WTC11 (cell line): Measurements from ENCODE around the gene CDC20B. TPM values are rescaled to one million over a fixed set of nuclear protein-coding genes. Genes with fewer than 3 reads are reported as not detected.

ENCODE experiments used
- ATAC-seq: fragments of 200-7000 bp; cut with Tn5 transposase; 2 replicates; pipeline ENCODE4 v1.10.0; 2021; ENCODE audit warnings: mild to moderate bottlenecking, moderate library complexity
- CTCF ChIA-PET: fragments of 300-600 bp; sonication (Branson Sonifier 250); formaldehyde crosslinking; loops from one replicate; lab custom pipeline; 2021; ENCODE audit warnings: antibody characterized with exemption; lab: Charles Lee
- POLR2A ChIA-PET: fragments of 350-600 bp; sonication (Branson Sonifier 250); formaldehyde crosslinking; loops from one replicate; lab custom pipeline; 2021; ENCODE audit warnings: antibody characterized with exemption; lab: Charles Lee
- DNase-seq: peaks from one replicate; pipeline ENCODE4 v3.0.0; 2021; ENCODE audit warnings: low spot score
- H3K27ac Mint-ChIP-seq: 2 replicates; pipeline ENCODE4 v1.8.0; 2021; ENCODE audit warnings: mixed read lengths
- H3K27me3 Mint-ChIP-seq: 2 replicates; pipeline ENCODE4 v1.8.0; 2021; ENCODE audit warnings: low read depth, mild to moderate bottlenecking, moderate library complexity, mixed read lengths
- H3K36me3 Mint-ChIP-seq: 2 replicates; pipeline ENCODE4 v1.8.0; 2021; ENCODE audit warnings: mixed read lengths
- H3K4me1 Mint-ChIP-seq: 2 replicates; pipeline ENCODE4 v1.8.0; 2022; ENCODE audit warnings: mixed read lengths
- H3K4me3 Mint-ChIP-seq: 2 replicates; pipeline ENCODE4 v1.8.0; 2021; ENCODE audit warnings: mild to moderate bottlenecking, moderate library complexity, mixed read lengths
- H3K9me3 Mint-ChIP-seq: 2 replicates; pipeline ENCODE4 v1.8.0; 2021; ENCODE audit warnings: mixed read lengths
- CREB1 ChIP-seq: sonication (generic); formaldehyde crosslinking; IDR thresholded peaks from 2 replicates; pipeline ENCODE4 v1.8.0; 2023; ENCODE audit warnings: mild to moderate bottlenecking, missing genetic modification reagents
- ETV6 ChIP-seq: sonication (generic); formaldehyde crosslinking; IDR thresholded peaks from 2 replicates; pipeline ENCODE4 v1.8.1; 2022; ENCODE audit warnings: mild to moderate bottlenecking, missing genetic modification reagents
- FOXK1 ChIP-seq: sonication (generic); formaldehyde crosslinking; IDR thresholded peaks from 2 replicates; pipeline ENCODE4 v1.8.0; 2022; ENCODE audit warnings: mild to moderate bottlenecking, moderate library complexity, missing genetic modification reagents
- GRHL2 ChIP-seq: fragments of 250-450 bp; sonication (Bioruptor Pico); IDR thresholded peaks from 2 replicates; pipeline ENCODE4 v1.8.0; 2022; ENCODE audit warnings: mild to moderate bottlenecking, moderate library complexity; ENCODE audit not compliant: insufficient replicate concordance, severe bottlenecking
- GTF2I ChIP-seq: fragments of 250-450 bp; sonication (Bioruptor Pico); conservative IDR thresholded peaks from 2 replicates; pipeline ENCODE4 v1.4.0; 2021; ENCODE audit warnings: mild to moderate bottlenecking
- IRF2 ChIP-seq: sonication (generic); formaldehyde crosslinking; IDR thresholded peaks from 2 replicates; pipeline ENCODE4 v1.8.0; 2022; ENCODE audit warnings: low read depth, missing genetic modification reagents, borderline replicate concordance
- SP1 ChIP-seq: sonication (generic); formaldehyde crosslinking; conservative IDR thresholded peaks from 2 replicates; pipeline ENCODE4 v1.8.1; 2022; ENCODE audit warnings: missing genetic modification reagents
- TP53 ChIP-seq: sonication (generic); formaldehyde crosslinking; IDR thresholded peaks from 2 replicates; pipeline ENCODE4 v1.8.1; 2023; ENCODE audit warnings: mild to moderate bottlenecking, missing genetic modification reagents
- ZNF263 ChIP-seq: sonication (generic); formaldehyde crosslinking; IDR thresholded peaks from 2 replicates; pipeline ENCODE4 v1.8.1; 2022; ENCODE audit warnings: low read depth, mild to moderate bottlenecking, moderate library complexity, missing genetic modification reagents
- ZNF423 ChIP-seq: fragments of 250-450 bp; sonication (Bioruptor Pico); IDR thresholded peaks from 2 replicates; pipeline ENCODE4 v2.1.2; 2022; ENCODE audit warnings: mild to moderate bottlenecking, moderate library complexity
- total RNA-seq: library from RNA; stranded (reverse); gene quantifications from 3 replicates; pipeline ENCODE4 v1.2.3, GENCODE V29; 2021
- TF ChIP-seq, protein P1 (sequence below): sonication (generic); formaldehyde crosslinking; IDR thresholded peaks from 2 replicates; pipeline ENCODE4 v1.8.1; 2023; ENCODE audit warnings: mild to moderate bottlenecking, moderate library complexity, missing genetic modification reagents
- TF ChIP-seq, protein P2 (sequence below): sonication (generic); formaldehyde crosslinking; IDR thresholded peaks from 2 replicates; pipeline ENCODE4 v1.8.0; 2022; ENCODE audit warnings: mild to moderate bottlenecking, missing genetic modification reagents
- TF ChIP-seq, protein P3 (sequence below): sonication (generic); formaldehyde crosslinking; IDR thresholded peaks from 2 replicates; pipeline ENCODE4 v1.8.0; 2022; ENCODE audit warnings: mild to moderate bottlenecking, missing genetic modification reagents
- TF ChIP-seq, protein P4 (sequence below): sonication (generic); formaldehyde crosslinking; IDR thresholded peaks from 2 replicates; pipeline ENCODE4 v1.8.0; 2022; ENCODE audit warnings: mild to moderate bottlenecking, missing genetic modification reagents
- TF ChIP-seq, protein P5 (sequence below): fragments of 250-450 bp; sonication (Bioruptor Pico); IDR thresholded peaks from 2 replicates; pipeline ENCODE4 v1.9.0; 2021; ENCODE audit warnings: mild to moderate bottlenecking
- TF ChIP-seq, protein P6 (sequence below): fragments of 250-450 bp; sonication (Bioruptor Pico); IDR thresholded peaks from 2 replicates; pipeline ENCODE4 v1.9.0; 2021; ENCODE audit warnings: moderate library complexity, mild to moderate bottlenecking, inconsistent platforms, borderline replicate concordance
- TF ChIP-seq, protein P7 (sequence below): sonication (generic); formaldehyde crosslinking; IDR thresholded peaks from 2 replicates; pipeline ENCODE4 v1.8.1; 2022; ENCODE audit warnings: missing genetic modification reagents, borderline replicate concordance
- TF ChIP-seq, protein P8 (sequence below): sonication (generic); formaldehyde crosslinking; IDR thresholded peaks from 2 replicates; pipeline ENCODE4 v1.8.1; 2023; ENCODE audit warnings: mild to moderate bottlenecking, missing genetic modification reagents, moderate library complexity

The CDC20B gene
- total RNA-seq, 1 experiment from 2014 or later = not detected

DNA sequence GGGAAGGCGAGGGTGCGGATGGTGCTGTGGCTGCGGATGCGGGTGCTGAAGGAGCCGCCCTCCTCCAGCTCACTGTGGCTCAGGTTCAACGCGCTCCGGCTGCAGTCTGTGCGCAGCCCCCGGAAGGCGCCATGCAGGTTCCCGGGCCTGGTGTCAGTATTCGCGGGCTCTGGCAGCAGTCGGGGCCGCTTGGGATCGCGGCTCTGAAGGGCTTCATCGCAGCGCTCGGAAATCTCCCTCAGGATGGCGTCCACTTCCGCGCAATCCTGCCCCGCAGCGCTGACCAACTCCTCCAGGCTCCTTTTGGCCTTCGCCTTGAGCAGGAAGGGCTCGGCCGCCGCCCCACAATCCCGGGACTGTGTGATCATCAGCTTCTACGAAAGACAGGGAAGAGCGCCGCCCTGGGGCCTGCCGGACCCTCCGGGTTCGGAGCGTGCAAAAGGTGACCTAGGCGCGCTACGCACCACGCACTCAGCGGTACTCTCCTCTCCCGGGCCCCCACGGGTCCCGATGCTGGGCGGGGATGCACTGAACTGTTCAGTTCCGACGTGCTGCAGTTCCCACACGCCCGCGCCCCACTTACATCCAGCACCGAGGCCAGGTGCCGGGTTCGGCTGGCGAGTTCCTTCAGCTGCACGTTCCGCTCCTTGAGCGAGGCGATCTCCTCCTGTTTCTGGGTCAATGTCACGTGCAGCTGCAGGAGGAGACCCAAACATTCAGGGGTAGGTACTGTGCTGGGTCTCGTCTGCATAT, 47.6 kb upstream of the CDC20B start (continued):
- TF ChIP-seq, protein P1, sequence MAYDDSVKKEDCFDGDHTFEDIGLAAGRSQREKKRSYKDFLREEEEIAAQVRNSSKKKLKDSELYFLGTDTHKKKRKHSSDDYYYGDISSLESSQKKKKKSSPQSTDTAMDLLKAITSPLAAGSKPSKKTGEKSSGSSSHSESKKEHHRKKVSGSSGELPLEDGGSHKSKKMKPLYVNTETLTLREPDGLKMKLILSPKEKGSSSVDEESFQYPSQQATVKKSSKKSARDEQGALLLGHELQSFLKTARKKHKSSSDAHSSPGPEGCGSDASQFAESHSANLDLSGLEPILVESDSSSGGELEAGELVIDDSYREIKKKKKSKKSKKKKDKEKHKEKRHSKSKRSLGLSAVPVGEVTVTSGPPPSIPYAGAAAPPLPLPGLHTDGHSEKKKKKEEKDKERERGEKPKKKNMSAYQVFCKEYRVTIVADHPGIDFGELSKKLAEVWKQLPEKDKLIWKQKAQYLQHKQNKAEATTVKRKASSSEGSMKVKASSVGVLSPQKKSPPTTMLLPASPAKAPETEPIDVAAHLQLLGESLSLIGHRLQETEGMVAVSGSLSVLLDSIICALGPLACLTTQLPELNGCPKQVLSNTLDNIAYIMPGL (CRISPR knock-in tag) = 0 out of 2 replicates have a peak, but pooled peaks have one; percentile 91
- TF ChIP-seq, protein P2, sequence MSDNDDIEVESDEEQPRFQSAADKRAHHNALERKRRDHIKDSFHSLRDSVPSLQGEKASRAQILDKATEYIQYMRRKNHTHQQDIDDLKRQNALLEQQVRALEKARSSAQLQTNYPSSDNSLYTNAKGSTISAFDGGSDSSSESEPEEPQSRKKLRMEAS (CRISPR knock-in tag) = peak; percentile 72
- TF ChIP-seq ETV6 = peak; percentile 37; the same call in 1 of the 2 replicates
- TF ChIP-seq, protein P3, sequence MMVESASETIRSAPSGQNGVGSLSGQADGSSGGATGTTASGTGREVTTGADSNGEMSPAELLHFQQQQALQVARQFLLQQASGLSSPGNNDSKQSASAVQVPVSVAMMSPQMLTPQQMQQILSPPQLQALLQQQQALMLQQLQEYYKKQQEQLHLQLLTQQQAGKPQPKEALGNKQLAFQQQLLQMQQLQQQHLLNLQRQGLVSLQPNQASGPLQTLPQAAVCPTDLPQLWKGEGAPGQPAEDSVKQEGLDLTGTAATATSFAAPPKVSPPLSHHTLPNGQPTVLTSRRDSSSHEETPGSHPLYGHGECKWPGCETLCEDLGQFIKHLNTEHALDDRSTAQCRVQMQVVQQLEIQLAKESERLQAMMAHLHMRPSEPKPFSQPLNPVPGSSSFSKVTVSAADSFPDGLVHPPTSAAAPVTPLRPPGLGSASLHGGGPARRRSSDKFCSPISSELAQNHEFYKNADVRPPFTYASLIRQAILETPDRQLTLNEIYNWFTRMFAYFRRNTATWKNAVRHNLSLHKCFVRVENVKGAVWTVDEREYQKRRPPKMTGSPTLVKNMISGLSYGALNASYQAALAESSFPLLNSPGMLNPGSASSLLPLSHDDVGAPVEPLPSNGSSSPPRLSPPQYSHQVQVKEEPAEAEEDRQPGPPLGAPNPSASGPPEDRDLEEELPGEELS (CRISPR knock-in tag) = peak; percentile 28; the same call in 1 of the 2 replicates
- TF ChIP-seq, protein P4, sequence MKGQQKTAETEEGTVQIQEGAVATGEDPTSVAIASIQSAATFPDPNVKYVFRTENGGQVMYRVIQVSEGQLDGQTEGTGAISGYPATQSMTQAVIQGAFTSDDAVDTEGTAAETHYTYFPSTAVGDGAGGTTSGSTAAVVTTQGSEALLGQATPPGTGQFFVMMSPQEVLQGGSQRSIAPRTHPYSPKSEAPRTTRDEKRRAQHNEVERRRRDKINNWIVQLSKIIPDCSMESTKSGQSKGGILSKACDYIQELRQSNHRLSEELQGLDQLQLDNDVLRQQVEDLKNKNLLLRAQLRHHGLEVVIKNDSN = peak; percentile 84
- TF ChIP-seq GTF2I = no peak
- TF ChIP-seq, protein P5, sequence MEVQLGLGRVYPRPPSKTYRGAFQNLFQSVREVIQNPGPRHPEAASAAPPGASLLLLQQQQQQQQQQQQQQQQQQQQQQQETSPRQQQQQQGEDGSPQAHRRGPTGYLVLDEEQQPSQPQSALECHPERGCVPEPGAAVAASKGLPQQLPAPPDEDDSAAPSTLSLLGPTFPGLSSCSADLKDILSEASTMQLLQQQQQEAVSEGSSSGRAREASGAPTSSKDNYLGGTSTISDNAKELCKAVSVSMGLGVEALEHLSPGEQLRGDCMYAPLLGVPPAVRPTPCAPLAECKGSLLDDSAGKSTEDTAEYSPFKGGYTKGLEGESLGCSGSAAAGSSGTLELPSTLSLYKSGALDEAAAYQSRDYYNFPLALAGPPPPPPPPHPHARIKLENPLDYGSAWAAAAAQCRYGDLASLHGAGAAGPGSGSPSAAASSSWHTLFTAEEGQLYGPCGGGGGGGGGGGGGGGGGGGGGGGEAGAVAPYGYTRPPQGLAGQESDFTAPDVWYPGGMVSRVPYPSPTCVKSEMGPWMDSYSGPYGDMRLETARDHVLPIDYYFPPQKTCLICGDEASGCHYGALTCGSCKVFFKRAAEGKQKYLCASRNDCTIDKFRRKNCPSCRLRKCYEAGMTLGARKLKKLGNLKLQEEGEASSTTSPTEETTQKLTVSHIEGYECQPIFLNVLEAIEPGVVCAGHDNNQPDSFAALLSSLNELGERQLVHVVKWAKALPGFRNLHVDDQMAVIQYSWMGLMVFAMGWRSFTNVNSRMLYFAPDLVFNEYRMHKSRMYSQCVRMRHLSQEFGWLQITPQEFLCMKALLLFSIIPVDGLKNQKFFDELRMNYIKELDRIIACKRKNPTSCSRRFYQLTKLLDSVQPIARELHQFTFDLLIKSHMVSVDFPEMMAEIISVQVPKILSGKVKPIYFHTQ = no peak
- TF ChIP-seq, protein P6, sequence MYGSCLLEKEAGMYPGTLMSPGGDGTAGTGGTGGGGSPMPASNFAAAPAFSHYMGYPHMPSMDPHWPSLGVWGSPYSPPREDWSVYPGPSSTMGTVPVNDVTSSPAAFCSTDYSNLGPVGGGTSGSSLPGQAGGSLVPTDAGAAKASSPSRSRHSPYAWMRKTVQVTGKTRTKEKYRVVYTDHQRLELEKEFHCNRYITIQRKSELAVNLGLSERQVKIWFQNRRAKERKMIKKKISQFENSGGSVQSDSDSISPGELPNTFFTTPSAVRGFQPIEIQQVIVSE = no peak
- TF ChIP-seq, protein P7, sequence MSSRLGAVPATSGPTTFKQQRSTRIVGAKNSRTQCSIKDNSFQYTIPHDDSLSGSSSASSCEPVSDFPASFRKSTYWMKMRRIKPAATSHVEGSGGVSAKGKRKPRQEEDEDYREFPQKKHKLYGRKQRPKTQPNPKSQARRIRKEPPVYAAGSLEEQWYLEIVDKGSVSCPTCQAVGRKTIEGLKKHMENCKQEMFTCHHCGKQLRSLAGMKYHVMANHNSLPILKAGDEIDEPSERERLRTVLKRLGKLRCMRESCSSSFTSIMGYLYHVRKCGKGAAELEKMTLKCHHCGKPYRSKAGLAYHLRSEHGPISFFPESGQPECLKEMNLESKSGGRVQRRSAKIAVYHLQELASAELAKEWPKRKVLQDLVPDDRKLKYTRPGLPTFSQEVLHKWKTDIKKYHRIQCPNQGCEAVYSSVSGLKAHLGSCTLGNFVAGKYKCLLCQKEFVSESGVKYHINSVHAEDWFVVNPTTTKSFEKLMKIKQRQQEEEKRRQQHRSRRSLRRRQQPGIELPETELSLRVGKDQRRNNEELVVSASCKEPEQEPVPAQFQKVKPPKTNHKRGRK (CRISPR knock-in tag) = no peak

DNA sequence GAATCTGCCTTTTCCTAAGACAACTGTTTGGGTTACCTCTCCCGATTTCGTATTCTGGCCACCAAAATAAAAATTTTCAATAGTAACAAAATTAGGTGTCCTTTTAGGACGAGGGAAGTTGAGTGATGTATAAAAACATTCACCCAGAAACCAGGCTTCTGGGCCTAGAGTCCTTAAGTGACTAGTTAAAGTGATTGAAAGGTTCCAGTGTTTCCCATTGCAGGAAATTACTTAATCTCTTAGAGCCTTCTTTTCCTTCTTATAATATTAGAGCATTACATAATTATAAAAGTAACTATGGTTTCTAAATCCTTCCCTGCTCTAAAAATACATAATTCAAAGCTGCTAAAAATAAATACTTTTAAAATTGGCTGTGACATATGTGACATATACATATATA, 46.8 kb upstream of the CDC20B start:
- Mint-ChIP-seq H3K4me3 (peak overlapping the region; percentile 88), H3K36me3 (no peaks in the 10 kb centered on the region), H3K9me3 (no peaks in the 10 kb centered on the region), H3K27ac (no peak overlapping the region), H3K4me1 (peaks cover 51% of the 10 kb centered on the region), H3K27me3 (peaks cover 70% of the 10 kb centered on the region)
- TF ChIP-seq SP1 (CRISPR knock-in tag) (no peak), ZNF423 (CRISPR knock-in tag) (no peak), ZNF263 (CRISPR knock-in tag) (no peak), IRF2 (no peak), CREB1 (no peak), FOXK1 (CRISPR knock-in tag) (no peak), GRHL2 (CRISPR knock-in tag) (no peak), TP53 (no peak)
- TF ChIP-seq, protein P8, sequence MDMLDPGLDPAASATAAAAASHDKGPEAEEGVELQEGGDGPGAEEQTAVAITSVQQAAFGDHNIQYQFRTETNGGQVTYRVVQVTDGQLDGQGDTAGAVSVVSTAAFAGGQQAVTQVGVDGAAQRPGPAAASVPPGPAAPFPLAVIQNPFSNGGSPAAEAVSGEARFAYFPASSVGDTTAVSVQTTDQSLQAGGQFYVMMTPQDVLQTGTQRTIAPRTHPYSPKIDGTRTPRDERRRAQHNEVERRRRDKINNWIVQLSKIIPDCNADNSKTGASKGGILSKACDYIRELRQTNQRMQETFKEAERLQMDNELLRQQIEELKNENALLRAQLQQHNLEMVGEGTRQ (CRISPR knock-in tag) = no peak
- no peak for ATAC-seq
- DNase-seq = no peak
- ChIA-PET POLR2A (no interaction called here), CTCF (interaction anchor here (0.7 to 2.6 kb wide), 9 partner anchors 8 to 313 kb away, joined by 3 to 35 read pairs (median 5); partner anchors contain the start of genes CCNO, CDC20B and GPX8)
